DND-41 (cell line): ENCODE measurements around the gene PIGBOS1.

Experiments
- EZH2 ChIP-seq: IDR thresholded peaks from 3 replicates; pipeline ENCODE4 v1.6.1; 2012; ENCODE audit warnings: borderline replicate concordance, low read depth, mild to moderate bottlenecking, moderate library complexity, low read length, inconsistent platforms; ENCODE audit not compliant: severe bottlenecking
- TF ChIP-seq, protein P1 (sequence below): IDR thresholded peaks from 2 replicates; pipeline ENCODE4 v1.5.1; 2012; ENCODE audit warnings: borderline replicate concordance, low read length, moderate library complexity, mild to moderate bottlenecking; ENCODE audit not compliant: poor library complexity, severe bottlenecking; ENCODE audit errors: extremely low read depth

DNA sequence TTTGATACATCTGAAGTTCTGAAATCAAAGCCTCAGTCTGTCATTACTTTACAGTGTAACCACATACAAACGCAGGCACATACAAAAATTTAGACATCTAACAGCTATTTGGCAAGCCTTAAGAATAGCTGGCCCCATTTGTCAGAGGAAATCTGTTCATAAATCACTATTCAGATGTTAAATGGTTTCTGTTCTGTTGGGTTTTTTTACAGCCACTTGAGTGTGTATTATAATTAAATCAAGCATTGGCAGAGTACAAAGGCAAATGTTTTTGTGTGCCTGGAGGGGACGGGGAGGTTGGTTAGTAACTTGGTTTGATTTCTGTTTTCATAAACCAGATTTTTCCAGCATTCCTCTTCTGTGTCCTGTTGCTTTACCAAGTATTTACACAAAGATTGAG lies 24.2 kb upstream of the PIGBOS1 start:
- no peak for TF ChIP-seq EZH2
- TF ChIP-seq, protein P1, sequence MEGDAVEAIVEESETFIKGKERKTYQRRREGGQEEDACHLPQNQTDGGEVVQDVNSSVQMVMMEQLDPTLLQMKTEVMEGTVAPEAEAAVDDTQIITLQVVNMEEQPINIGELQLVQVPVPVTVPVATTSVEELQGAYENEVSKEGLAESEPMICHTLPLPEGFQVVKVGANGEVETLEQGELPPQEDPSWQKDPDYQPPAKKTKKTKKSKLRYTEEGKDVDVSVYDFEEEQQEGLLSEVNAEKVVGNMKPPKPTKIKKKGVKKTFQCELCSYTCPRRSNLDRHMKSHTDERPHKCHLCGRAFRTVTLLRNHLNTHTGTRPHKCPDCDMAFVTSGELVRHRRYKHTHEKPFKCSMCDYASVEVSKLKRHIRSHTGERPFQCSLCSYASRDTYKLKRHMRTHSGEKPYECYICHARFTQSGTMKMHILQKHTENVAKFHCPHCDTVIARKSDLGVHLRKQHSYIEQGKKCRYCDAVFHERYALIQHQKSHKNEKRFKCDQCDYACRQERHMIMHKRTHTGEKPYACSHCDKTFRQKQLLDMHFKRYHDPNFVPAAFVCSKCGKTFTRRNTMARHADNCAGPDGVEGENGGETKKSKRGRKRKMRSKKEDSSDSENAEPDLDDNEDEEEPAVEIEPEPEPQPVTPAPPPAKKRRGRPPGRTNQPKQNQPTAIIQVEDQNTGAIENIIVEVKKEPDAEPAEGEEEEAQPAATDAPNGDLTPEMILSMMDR: no peak
